Measurements from ENCODE around the gene GNAQ. TPM values are rescaled to one million over a fixed set of nuclear protein-coding genes. Genes with fewer than 3 reads are reported as not detected.

The GNAQ gene
- total RNA-seq, 3 donors from 2014 or later (not counting 1 experiment from before 2014, with no cell fraction given): 17.8 to 51.6 (median 24.5) TPM

DNA sequence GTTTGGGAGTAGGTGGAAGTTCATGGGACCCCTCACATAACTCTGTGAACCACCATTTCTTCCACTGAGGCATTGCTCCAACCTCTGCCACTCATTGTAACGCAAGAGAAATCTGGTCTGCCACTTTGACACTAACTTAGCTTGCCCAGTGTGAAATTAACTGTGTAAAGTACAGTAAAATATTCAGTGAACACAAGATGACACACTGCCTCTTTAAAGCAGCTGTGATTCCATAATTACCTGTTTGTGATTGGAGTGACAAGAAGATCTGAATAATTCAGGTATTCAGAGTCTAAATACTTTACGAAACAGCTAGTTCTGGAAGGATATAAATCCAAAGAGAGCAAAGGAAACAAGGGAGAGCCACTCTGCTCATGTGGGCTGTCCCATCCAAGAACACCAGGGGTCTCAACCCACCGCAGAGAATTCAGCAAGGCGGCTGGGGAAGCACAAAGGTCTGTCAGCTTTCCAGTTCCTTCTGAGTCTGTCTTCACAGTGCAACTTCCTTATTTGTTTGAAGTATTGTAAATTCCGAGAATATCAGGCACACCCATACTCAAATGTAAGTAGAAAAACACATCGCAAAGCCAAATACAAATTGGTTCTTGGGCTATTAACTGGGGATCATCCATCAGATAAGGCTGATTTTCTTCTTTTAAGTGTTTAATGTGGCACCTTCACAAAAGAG lies 86.9 kb downstream of the GNAQ start:
- peak overlapping the region; percentile 9 for H3K4me3 Mint-ChIP-seq
- DNase-seq: peak in 1 of 2 donors; percentile 55
- no peak overlapping the region for H3K27ac ChIP-seq (ENCODE audit: low read length)
- no peaks in the 10 kb centered on the region for H3K9me3 ChIP-seq (ENCODE audit: control insufficient read depth, insufficient read depth, low read length)
- intact Hi-C loops (cut with micrococcal nuclease): no loop called here
- H3K36me3 ChIP-seq (ENCODE audit: control insufficient read depth, insufficient read depth, low read length): no peaks in the 10 kb centered on the region
- no peak overlapping the region for H3K4me3 ChIP-seq (ENCODE audit: low read length)
- no peak for TF ChIP-seq CTCF (IDR thresholded peaks at IDR 0.05)
- H3K27me3 ChIP-seq (ENCODE audit: control insufficient read depth, insufficient read depth, low read length): no peaks in the 10 kb centered on the region
- peak overlapping the region in 1 of 2 donors; percentile 36 for H3K27ac Mint-ChIP-seq
- no peaks in the 10 kb centered on the region for H3K36me3 Mint-ChIP-seq
- no peaks in the 10 kb centered on the region for H3K9me3 Mint-ChIP-seq
- ATAC-seq: peak in 1 of 3 donors; percentile 42
- H3K27me3 Mint-ChIP-seq (ENCODE audit: low read depth in 2 of 2): no peaks in the 10 kb centered on the region
- peaks cover 4% of the 10 kb centered on the region for H3K4me1 ChIP-seq (ENCODE audit: control insufficient read depth, insufficient read depth, low read length)
- peaks cover 21 to 32% of the 10 kb centered on the region in 2 donors for H3K4me1 Mint-ChIP-seq
- WGBS (ENCODE audit: insufficient coverage): 54% methylated on average over 4 of the region's 6 CpGs

DNA sequence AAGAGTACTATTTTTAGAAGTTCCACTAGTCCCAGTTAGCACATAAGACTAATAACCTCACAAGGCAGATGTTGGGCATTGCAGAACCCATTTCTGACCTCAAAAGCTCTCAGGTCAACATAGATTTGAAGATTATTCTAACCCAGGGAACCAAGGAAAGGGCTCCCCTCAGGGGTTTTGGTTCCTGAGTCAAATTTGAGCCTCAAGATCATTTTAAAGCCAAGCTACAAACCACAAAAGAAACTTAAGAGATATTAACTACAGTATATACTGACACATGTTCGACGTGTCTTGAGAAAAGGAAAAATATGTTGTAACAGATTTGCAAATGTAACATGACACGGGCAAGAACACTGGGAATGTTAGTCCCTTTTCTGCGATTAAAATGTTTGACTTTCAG lies 88.6 kb downstream of the GNAQ start:
- Mint-ChIP-seq H3K4me1 (peaks cover 21 to 32% of the 10 kb centered on the region in 2 donors), H3K36me3 (no peaks in the 10 kb centered on the region), H3K27ac (no peak overlapping the region), H3K27me3 (ENCODE audit: low read depth in 2 of 2) (no peaks in the 10 kb centered on the region), H3K4me3 (no peak overlapping the region), H3K9me3 (no peaks in the 10 kb centered on the region)
- Histone ChIP-seq H3K9me3 (ENCODE audit: control insufficient read depth, insufficient read depth, low read length) (no peaks in the 10 kb centered on the region), H3K4me3 (ENCODE audit: low read length) (no peak overlapping the region), H3K27ac (ENCODE audit: low read length) (no peak overlapping the region), H3K36me3 (ENCODE audit: control insufficient read depth, insufficient read depth, low read length) (no peaks in the 10 kb centered on the region), H3K4me1 (ENCODE audit: control insufficient read depth, insufficient read depth, low read length) (peaks cover 4% of the 10 kb centered on the region), H3K27me3 (ENCODE audit: control insufficient read depth, insufficient read depth, low read length) (no peaks in the 10 kb centered on the region)
- TF ChIP-seq CTCF (IDR thresholded peaks at IDR 0.05): no peak
- intact Hi-C loops (cut with micrococcal nuclease): no loop called here
- 48% methylated on average over 4 of the region's 4 CpGs for WGBS (ENCODE audit: insufficient coverage)
- ATAC-seq (no peak), DNase-seq (no peak)

GRCh38 chr9:77939149-77939668 lies 92.4 kb downstream of the GNAQ start:
- Histone ChIP-seq H3K27me3 (ENCODE audit: control insufficient read depth, insufficient read depth, low read length) (no peaks in the 10 kb centered on the region), H3K36me3 (ENCODE audit: control insufficient read depth, insufficient read depth, low read length) (no peaks in the 10 kb centered on the region), H3K4me1 (ENCODE audit: control insufficient read depth, insufficient read depth, low read length) (peaks cover 1% of the 10 kb centered on the region), H3K4me3 (ENCODE audit: low read length) (no peak overlapping the region), H3K27ac (ENCODE audit: low read length) (no peak overlapping the region), H3K9me3 (ENCODE audit: control insufficient read depth, insufficient read depth, low read length) (no peaks in the 10 kb centered on the region)
- ATAC-seq (no peak), DNase-seq (no peak)
- H3K27me3 Mint-ChIP-seq (ENCODE audit: low read depth in 2 of 2): no peaks in the 10 kb centered on the region
- no peak for TF ChIP-seq CTCF (IDR thresholded peaks at IDR 0.05)
- no peak overlapping the region for H3K4me3 Mint-ChIP-seq
- H3K36me3 Mint-ChIP-seq: no peaks in the 10 kb centered on the region
- H3K4me1 Mint-ChIP-seq: peaks cover 7 to 15% of the 10 kb centered on the region in 2 donors
- no peak overlapping the region for H3K27ac Mint-ChIP-seq
- intact Hi-C loops (cut with micrococcal nuclease): no loop called here
- no peaks in the 10 kb centered on the region for H3K9me3 Mint-ChIP-seq
- 88% methylated on average over 2 of the region's 2 CpGs for WGBS (ENCODE audit: insufficient coverage)

Data from natural killer cell (primary cell).